SU-DHL-6 (cell line): ENCODE results near the gene DDIT3.

Experiments used
- CTCF ChIP-seq: fragments of 200-600 bp; sonication (generic); IDR thresholded peaks from one replicate; pipeline ENCODE4 v1.5.1; 2017; ENCODE audit warnings: antibody characterized with exemption, mild to moderate bottlenecking, low read length, moderate library complexity; ENCODE audit not compliant: insufficient read depth, poor library complexity, severe bottlenecking
- EZH2phosphoT487 ChIP-seq: fragments of 200-600 bp; sonication (generic), shearing (Covaris generic); conservative IDR thresholded peaks from 2 replicates; pipeline ENCODE4 v1.6.1; 2018; ENCODE audit warnings: mild to moderate bottlenecking, antibody characterized with exemption, low read length, moderate library complexity, mixed read lengths

GRCh38 chr12:57497223-57498131 lies 22.8 kb downstream of the DDIT3 start:
- no peak for TF ChIP-seq CTCF
- no peak for TF ChIP-seq EZH2phosphoT487
